GM18867 (cell line): ENCODE results near the gene CSRNP3.
"Not testable (repeated sequence)": the region's sequence is repeated elsewhere in the genome, so short reads cannot be mapped to it uniquely, and the experiment has no call there.

Source experiments
- ATAC-seq: cut with Tn5 transposase; IDR thresholded peaks from one replicate; pipeline ENCODE4 v1.9.1; 2021; ENCODE audit warnings: mild to moderate bottlenecking, moderate library complexity; ENCODE audit not compliant: unreplicated experiment

Gene CSRNP3

DNA sequence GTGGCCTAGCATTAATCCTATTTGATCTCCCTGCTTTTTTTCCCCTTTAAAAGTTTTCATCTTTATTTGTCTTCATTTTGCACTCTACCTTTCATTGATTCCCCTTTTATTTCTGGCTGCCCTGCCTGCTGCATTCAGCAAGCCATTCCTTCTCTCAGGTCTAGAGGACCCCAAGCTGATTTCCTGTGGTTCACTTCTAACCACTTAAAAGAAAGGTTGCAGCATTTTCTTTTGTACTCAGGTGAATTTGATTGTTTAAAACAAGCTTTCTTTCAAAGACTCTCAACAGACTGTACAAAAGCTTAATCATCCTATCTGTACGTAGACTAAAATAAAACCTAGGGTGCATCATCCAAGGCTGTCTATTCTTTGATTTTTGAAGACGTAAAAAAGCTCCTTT, 160.3 kb downstream of the CSRNP3 start:
- no peak for ATAC-seq

DNA sequence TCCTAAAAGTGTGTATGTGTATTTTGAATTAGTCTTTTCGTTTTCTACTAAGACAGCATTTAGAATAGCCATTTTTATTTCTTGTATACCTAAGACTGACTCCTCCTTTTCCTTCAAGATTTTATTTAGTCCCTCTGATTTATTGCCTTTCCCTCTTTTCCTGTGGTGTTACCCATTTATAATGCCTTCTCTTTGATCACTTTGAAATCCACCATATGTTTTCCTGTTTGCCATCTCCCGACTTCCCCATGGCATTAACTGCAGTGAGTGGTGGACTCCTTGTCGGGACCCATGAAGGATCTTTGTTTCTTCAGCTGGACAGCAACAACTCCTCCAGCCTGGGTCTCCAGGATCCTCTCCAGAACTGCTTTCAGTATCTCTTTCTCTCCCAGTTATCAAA, 160.7 kb downstream of the CSRNP3 start:
- ATAC-seq: no peak

- ATAC-seq: no peak
Measured at GRCh38 chr2:165631089-165631488, 161.6 kb downstream of the CSRNP3 start.

- ATAC-seq: no peak
Measured at GRCh38 chr2:165632594-165632993, 163.1 kb downstream of the CSRNP3 start.

GRCh38 chr2:165633431-165633830, 163.9 kb downstream of the CSRNP3 start:
- no peak for ATAC-seq

DNA sequence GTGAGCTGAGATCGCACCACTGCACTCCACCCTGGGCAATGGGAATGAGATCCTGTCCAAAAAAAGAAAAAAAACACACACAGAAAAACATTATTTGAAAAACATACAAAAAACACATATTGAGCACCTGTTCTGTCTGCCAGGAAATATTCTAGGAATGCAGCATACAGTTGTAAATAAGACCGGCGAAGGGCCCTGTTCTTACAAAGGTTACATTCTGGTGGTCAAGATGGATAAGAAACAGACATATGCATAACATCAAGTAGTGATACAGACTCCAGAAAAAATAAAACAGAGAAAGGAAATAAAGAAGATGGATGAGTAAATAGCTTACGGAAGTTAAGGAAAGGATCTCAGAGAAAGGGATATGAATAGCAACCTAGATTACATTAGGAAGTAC, 164.8 kb downstream of the CSRNP3 start:
- ATAC-seq: no peak

DNA sequence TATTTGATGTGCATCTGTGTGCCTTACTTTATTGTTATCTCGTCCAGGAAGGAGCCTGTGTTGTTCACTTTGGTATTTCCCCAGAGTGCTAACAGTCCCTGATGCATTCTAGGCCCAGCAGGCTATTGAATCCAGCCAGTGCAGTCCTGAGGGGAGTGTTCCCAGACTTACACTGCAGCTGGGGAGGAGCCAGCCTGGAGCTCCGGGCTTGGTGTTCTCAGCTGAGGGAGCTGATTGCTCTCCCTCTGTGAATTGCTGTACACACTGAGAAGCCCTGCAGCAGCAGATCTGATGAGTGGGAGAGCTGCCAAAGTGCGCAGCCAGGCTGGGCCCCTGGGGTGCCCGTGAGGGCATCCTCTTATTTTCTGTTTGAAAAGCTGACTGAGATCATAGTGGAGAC, 165.4 kb downstream of the CSRNP3 start:
- ATAC-seq: no peak

- ATAC-seq: no peak
Measured at GRCh38 chr2:165635532-165635931, 166.0 kb downstream of the CSRNP3 start.

DNA sequence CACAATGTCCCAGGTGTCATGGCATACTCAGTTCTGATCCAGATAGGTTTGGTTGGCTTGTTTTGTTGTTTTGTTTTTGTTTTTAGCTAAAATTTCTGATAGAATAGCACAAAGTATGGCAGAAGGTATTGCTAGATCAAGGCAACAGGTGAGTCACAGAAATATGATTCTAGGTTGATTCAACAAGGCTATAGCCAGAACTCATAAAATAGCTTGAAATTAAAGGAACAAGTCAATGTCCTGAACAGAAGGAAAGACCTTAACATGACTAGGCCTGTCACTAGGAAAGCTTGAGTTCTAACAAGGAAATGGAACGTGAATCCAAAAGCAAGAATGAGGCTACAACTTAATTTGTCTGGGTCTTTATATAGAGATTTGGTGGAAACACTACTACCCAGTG, 167.5 kb downstream of the CSRNP3 start:
- ATAC-seq: no peak

DNA sequence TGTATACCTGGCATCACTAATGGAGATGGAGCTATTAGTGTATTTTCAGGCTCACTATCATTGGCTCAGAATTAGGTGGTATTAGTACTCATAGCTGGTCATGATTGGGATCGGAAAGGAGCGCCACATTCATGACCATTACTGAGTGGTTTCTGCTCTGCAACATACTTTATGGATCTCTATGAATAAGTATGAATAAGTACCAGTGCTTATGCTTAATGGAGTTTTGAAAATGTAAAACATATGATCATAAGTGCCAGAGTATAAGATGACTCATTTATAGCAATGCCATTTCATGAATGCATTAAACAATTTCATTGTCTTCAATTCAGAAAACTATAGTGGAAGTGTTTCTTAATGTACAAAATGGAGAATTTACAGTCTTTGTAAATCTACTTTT, 167.9 kb downstream of the CSRNP3 start:
- ATAC-seq: no peak

DNA sequence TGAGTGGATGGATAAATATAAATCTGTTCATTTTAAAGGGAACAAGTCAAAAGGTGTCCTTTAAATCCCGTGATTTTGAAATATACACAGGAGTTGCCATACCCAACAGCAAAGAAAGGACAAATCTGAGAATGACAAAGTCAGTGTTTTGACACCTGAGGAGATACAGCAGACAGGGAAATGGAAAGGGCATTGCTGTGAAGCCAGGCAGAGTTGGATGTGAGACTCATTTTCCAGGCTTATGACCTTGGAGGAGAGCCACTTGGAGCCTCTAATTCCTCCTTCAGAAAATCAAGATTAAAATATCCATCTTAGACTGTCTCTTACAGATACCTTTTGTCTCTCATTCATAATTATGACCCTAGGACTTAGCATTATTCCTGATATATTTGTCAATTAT, 170.0 kb downstream of the CSRNP3 start:
- no peak for ATAC-seq

- no peak for ATAC-seq
Measured at GRCh38 chr2:165640247-165640929, 170.9 kb downstream of the CSRNP3 start.

DNA sequence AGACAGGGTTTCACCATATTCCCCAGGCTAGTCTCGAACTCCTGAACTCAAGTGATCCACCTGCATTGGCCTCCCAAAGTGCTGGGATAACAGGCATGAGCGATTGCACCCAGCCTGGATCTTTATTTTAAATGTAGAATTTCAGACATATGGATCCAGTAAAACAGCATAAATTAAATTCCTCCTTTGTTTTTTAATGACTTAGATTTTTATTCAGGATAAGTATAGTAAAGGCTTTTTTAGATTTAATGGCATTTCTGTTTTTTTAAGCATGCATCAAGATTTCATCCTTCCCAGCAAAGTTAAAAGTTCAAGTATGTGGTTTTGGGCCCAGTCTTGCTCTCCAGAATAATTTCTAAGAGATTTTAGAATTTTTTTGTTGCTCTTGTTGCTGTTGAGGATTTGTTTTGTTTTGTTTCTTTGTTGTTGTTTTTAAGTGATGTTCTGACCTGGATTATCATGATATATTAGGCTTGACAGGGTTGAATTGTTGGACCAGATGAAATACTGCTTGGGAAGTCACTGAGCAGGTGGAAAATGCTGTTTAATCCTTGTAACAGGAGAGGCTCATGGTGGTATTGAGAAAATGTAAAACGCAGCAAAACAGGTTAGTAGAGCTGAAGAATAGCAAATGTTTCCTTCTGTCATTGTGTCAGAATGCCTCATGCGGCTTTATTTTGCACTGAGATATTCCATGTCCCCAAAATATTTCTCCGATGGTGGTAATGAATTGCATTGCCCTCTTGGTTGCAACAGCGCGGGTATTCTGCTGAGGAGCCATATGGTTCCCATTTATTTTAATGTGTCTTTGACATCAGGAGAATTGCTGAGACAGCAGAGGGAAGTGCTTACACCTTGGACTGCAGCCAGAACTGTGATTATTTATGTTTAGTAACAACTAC, 176.7 kb downstream of the CSRNP3 start:
- ATAC-seq: no peak

DNA sequence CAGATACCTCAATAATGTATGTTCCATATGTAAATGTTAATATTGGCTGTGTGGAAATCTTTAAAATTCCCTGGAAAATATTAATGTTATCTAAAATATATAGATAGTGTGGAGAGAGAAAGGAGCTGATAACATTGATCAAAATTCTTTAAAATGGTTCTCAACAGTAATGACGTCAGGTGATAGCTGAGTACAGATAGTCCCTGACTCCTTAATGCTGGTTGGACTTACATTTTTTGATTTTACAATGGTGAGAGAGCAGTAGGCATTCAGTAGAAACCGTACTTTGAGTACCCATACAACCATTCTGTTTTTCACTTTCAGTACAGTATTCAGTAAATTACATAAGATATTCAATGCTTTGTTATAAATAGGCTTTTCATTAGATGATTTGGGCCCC, 177.9 kb downstream of the CSRNP3 start:
- ATAC-seq: no peak

- ATAC-seq: no peak
Measured at GRCh38 chr2:165648801-165649200, 179.3 kb downstream of the CSRNP3 start.

DNA sequence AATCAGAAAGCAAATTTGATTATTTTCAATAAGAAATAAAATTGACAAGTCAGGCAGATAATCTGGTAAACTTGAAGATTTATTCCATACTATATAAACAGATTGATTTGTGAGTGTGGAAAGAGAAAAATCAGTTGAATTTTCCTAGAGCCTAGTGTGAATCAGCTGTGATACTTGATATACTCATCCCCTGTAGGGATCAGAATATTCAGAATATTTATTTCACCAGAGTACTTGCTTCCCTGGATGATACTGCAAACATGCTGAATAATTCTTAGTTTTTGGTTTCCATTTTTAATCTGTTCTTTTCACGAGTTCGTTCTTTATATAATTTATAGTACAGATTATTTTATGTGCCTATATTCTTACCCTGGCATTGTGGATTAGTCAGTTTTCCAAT, 181.7 kb downstream of the CSRNP3 start:
- ATAC-seq: no peak

GRCh38 chr2:165655661-165656060, 186.2 kb downstream of the CSRNP3 start:
- ATAC-seq: no peak

GRCh38 chr2:165660361-165660760, 190.9 kb downstream of the CSRNP3 start:
- ATAC-seq: peak; percentile 83

DNA sequence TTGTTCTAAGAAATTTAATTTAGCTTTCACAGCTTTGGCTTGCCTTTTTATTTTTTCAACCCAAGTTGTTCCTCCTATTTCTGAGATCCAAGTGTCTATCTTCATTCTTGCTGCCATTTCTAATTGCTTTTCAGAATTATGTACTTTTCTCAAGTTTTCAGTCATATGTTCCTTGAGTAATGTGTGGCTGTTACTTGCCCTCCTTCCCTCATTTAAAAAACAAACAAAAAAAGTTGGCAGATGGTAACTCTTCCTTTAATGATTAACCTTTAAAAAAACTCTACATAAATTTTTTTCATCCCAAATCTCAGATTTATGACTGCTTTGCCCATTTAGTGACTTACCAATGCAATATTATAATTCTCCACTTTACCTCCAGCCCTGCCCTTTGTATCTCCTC, 193.2 kb downstream of the CSRNP3 start:
- no peak for ATAC-seq

DNA sequence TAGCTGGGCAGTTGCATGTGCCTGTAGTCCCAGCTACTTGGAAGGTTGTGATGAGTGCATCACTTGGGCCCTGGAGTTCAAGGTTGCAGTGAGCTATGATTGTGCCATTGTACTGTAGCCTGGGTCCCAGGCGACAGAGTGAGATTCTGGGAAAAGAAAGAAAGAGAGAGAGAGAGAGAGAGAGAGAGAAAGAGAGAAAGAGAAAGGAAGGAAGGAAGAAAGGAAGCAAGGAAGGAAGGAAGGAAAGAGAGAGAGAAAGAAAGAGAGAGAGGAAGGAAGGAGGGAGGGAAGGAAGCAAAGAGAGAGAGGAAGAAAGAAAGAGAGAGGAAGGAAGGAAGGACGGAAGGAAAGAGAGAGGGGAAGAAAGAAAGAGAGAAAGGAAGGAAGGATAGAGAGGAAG, 196.1 kb downstream of the CSRNP3 start:
- no peak for ATAC-seq

DNA sequence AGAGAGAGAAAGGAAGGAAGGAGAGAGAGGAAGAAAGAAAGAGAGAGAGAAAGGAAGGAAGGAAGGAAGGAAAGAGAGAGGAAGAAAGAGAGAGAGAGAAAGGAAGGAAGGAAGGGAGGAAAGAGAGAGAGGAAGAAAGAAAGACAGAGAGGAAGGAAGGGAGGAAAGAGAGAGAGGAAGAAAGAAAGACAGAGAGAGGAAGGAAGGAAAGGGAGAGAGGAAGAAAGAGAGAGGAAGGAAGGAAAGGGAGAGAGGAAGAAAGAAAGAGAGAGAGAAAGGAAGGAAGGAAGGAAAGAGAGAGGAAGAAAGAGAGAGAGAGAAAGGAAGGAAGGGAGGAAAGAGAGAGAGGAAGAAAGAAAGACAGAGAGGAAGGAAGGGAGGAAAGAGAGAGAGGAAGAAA, 196.6 kb downstream of the CSRNP3 start:
- ATAC-seq: not testable (repeated sequence)

DNA sequence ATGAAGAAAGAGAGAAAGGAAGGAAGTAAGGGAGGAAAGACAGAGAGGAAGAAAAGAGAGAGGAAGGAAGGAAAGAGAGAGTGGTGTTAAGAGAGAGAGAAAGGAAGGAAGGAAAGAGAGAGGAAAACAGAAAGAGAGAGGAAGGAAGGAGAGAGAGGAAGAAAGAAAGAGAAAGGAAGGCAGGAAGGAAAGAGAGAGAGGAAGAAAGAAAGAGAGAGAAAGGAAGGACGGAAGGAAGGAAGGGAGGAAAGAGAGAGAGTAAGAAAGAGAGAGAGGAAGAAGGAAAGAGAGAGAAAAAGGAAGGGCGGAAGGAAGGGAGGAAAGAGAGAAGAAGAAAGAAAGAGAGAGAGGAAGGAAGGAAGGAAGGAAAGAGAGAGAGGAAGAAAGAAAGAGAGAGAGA, 197.1 kb downstream of the CSRNP3 start:
- ATAC-seq: no peak
